NT2/D1 (cell line): Measurements from ENCODE around the gene CLSTN3.

Experiments
- DNase-seq: peaks from one replicate; pipeline ENCODE4 v3.0.0-alpha.2; 2011; ENCODE audit warnings: low read depth, low spot score
- H3K27me3 ChIP-seq: 2 replicates; pipeline ENCODE4 v1.6.0; 2011; ENCODE audit warnings: mild to moderate bottlenecking; ENCODE audit not compliant: insufficient read length, insufficient read depth
- H3K36me3 ChIP-seq: 2 replicates; pipeline ENCODE4 v1.6.1; 2011; ENCODE audit warnings: mild to moderate bottlenecking, low read length, mixed read lengths; ENCODE audit not compliant: insufficient read depth, insufficient read length
- H3K4me1 ChIP-seq: 2 replicates; pipeline ENCODE4 v1.5.1; 2011; ENCODE audit not compliant: insufficient read depth, insufficient read length
- H3K4me3 ChIP-seq: 2 replicates; pipeline ENCODE4 v1.5.1; 2011; ENCODE audit warnings: low read depth; ENCODE audit not compliant: insufficient read length
- H3K9ac ChIP-seq: 2 replicates; pipeline ENCODE4 v1.6.0; 2011; ENCODE audit warnings: low read depth; ENCODE audit not compliant: insufficient read length
- H3K9me3 ChIP-seq: 2 replicates; pipeline ENCODE4 v1.5.1; 2011; ENCODE audit warnings: mild to moderate bottlenecking, low read length; ENCODE audit not compliant: insufficient read depth
- SUZ12 ChIP-seq: IDR thresholded peaks from 2 replicates; pipeline ENCODE4 v1.6.1; 2011; ENCODE audit not compliant: insufficient read length, insufficient read depth; ENCODE audit errors: extremely low read depth
- YY1 ChIP-seq: IDR thresholded peaks from 2 replicates; pipeline ENCODE4 v1.6.1; 2011; ENCODE audit not compliant: insufficient read length, insufficient read depth
- ZNF274 ChIP-seq: IDR thresholded peaks from 2 replicates; pipeline ENCODE4 v1.6.1; 2011; ENCODE audit warnings: mild to moderate bottlenecking, low read depth, low read length

CLSTN3 gene

GRCh38 chr12:7146906-7147305 lies 16.7 kb downstream of the CLSTN3 start:
- DNase-seq: no peak
- Histone ChIP-seq H3K4me1 (no peaks in the 10 kb centered on the region), H3K36me3 (peaks cover 51% of the 10 kb centered on the region), H3K4me3 (no peak overlapping the region), H3K9me3 (no peaks in the 10 kb centered on the region), H3K9ac (no peak overlapping the region), H3K27me3 (no peaks in the 10 kb centered on the region)
- TF ChIP-seq SUZ12 (no peak), YY1 (no peak), ZNF274 (no peak)

- Histone ChIP-seq H3K36me3 (peaks cover 43% of the 10 kb centered on the region), H3K9me3 (no peaks in the 10 kb centered on the region), H3K4me1 (no peaks in the 10 kb centered on the region), H3K9ac (no peak overlapping the region), H3K27me3 (no peaks in the 10 kb centered on the region), H3K4me3 (no peak overlapping the region)
- TF ChIP-seq YY1: no peak
- no peak for TF ChIP-seq SUZ12
- no peak for DNase-seq
Measured at GRCh38 chr12:7150356-7150755, 20.2 kb downstream of the CLSTN3 start.

- H3K4me3 ChIP-seq: no peak overlapping the region
- H3K27me3 ChIP-seq: no peaks in the 10 kb centered on the region
- no peak for TF ChIP-seq SUZ12
- no peak for TF ChIP-seq YY1
- TF ChIP-seq ZNF274: no peak
- no peak overlapping the region for H3K9ac ChIP-seq
- no peak for DNase-seq
- no peaks in the 10 kb centered on the region for H3K9me3 ChIP-seq
- peaks cover 47% of the 10 kb centered on the region for H3K36me3 ChIP-seq
- H3K4me1 ChIP-seq: no peaks in the 10 kb centered on the region
Measured at GRCh38 chr12:7150841-7151240, 20.7 kb downstream of the CLSTN3 start.

- TF ChIP-seq YY1 (no peak), ZNF274 (no peak), SUZ12 (no peak)
- no peak for DNase-seq
- H3K27me3 ChIP-seq: no peaks in the 10 kb centered on the region
- no peaks in the 10 kb centered on the region for H3K4me1 ChIP-seq
- no peak overlapping the region for H3K9ac ChIP-seq
- H3K4me3 ChIP-seq: no peak overlapping the region
- H3K36me3 ChIP-seq: peaks cover 53% of the 10 kb centered on the region
- no peaks in the 10 kb centered on the region for H3K9me3 ChIP-seq
Measured at GRCh38 chr12:7151532-7151931, 21.4 kb downstream of the CLSTN3 start.

DNA sequence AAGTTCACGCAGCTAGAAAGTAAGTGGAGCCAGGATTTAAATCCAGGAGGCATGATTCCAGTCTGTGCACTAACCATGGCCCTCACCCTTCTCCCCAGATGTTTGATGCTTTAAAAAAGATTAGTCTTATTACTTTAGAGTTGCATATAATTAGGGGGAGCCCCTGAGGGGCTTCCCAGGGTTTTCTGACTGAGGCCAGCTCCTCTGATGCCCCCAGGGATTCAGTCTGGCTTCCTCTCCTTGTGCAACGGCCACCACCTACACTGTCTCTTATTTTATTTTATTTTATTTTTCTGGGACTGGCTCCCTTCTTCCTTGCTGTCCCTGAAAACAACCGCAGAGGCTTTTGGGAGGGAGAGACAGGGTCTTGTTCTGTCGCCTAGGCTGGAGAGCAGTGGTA lies 22.6 kb downstream of the CLSTN3 start:
- peaks cover 61% of the 10 kb centered on the region for H3K36me3 ChIP-seq
- TF ChIP-seq ZNF274 (no peak), YY1 (no peak), SUZ12 (no peak)
- DNase-seq: no peak

DNA sequence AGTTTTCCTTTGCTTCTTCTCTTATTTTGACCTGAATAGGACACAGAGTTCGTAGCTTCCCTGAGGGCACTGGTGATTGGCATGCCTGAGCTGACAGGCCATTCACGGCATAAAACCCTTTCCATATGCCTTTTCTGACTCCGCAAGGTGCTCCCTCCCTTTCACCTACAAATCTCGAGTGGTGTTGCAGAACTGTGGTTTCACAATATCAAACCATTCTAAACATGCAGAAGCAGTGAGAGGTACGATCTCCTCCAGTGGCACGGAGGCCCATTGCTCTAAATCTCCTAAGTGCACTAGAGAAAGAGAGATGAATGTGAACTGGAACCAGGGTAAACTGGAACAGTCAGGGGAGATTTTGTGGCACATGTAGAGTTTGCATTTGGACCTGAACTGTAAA lies 23.9 kb downstream of the CLSTN3 start:
- no peak overlapping the region for H3K9ac ChIP-seq
- TF ChIP-seq SUZ12 (no peak), ZNF274 (no peak)
- H3K27me3 ChIP-seq: no peaks in the 10 kb centered on the region
- H3K4me3 ChIP-seq: no peak overlapping the region
- peaks cover 2% of the 10 kb centered on the region for H3K4me1 ChIP-seq
- DNase-seq: no peak
- peaks cover 60% of the 10 kb centered on the region for H3K36me3 ChIP-seq
- no peaks in the 10 kb centered on the region for H3K9me3 ChIP-seq

More for the DNA sequence above, 22.6 kb downstream of the CLSTN3 start:
- H3K9ac ChIP-seq: no peak overlapping the region
- no peak overlapping the region for H3K4me3 ChIP-seq
- H3K27me3 ChIP-seq: no peaks in the 10 kb centered on the region
- H3K4me1 ChIP-seq: no peaks in the 10 kb centered on the region
- H3K9me3 ChIP-seq: no peaks in the 10 kb centered on the region

DNA sequence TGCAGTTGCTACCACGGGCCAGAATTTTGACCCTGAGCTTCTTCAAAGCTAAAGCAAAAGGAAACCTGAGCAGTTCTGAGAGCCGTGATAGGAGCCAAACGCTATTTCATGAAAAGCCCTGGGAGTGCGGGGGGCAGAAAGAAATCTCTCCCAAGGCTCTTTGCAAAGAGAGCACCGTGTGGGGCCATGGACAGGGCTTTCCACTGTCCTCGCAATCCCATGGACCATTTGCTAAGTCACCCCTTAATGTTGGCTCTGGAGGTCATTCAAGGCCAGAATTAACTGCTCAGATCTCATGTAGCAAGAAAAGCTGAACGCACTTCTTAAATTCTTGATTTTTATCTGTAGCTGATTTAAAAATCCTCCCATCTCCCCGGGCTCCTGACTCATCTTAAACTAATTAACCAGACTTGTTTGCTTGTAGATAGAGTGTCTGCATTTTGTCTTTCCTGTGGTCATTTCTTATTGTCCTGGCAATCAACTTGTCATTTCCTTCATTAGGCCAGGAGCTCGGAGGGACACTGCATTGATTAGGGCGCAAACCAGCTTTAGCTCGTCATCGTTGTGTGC lies 24.8 kb downstream of the CLSTN3 start:
- Histone ChIP-seq H3K4me1 (peaks cover 4% of the 10 kb centered on the region), H3K9ac (no peak overlapping the region), H3K4me3 (no peak overlapping the region), H3K36me3 (peaks cover 53% of the 10 kb centered on the region), H3K9me3 (no peaks in the 10 kb centered on the region), H3K27me3 (no peaks in the 10 kb centered on the region)
- no peak for DNase-seq
- TF ChIP-seq SUZ12: no peak
- no peak for TF ChIP-seq YY1
- no peak for TF ChIP-seq ZNF274
